Measurements from ENCODE around the gene RXRA.

DNA sequence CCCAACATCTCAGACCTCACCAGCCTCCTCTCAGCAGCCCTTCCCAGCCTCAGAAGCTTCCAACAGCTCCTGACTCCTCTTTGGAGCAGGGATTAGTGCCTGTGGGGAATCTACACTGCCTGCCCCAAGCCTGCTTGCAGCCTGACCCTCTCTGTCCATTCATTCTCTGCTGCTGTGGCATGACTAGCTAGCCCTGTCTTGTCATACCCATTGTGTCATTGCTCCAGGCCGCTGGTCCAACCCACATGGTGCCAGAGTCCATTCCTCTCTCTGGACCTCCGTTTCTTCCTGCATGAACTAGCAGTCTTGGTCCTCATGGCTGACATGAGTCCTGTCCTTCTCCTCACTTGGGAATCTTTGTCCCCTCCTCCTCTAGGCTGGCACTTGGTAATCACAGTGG, 12.8 kb upstream of the RXRA start:
- TF ChIP-seq, protein P1, sequence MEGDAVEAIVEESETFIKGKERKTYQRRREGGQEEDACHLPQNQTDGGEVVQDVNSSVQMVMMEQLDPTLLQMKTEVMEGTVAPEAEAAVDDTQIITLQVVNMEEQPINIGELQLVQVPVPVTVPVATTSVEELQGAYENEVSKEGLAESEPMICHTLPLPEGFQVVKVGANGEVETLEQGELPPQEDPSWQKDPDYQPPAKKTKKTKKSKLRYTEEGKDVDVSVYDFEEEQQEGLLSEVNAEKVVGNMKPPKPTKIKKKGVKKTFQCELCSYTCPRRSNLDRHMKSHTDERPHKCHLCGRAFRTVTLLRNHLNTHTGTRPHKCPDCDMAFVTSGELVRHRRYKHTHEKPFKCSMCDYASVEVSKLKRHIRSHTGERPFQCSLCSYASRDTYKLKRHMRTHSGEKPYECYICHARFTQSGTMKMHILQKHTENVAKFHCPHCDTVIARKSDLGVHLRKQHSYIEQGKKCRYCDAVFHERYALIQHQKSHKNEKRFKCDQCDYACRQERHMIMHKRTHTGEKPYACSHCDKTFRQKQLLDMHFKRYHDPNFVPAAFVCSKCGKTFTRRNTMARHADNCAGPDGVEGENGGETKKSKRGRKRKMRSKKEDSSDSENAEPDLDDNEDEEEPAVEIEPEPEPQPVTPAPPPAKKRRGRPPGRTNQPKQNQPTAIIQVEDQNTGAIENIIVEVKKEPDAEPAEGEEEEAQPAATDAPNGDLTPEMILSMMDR (IDR thresholded peaks at IDR 0.05), result no peak
- TF ChIP-seq ZFX (IDR thresholded peaks at IDR 0.05; ENCODE audit: borderline replicate concordance), result no peak

All from 22Rv1 (cell line).